ENCODE measurements around the gene COL20A1. TPM values are rescaled to one million over a fixed set of nuclear protein-coding genes. Genes with fewer than 3 reads are reported as not detected.

Gene COL20A1
- polyA plus RNA-seq, 3 donors = 0.26 to 1.0 (median 0.64) TPM

GRCh38 chr20:63286781-63287696 lies 5.9 kb upstream of the COL20A1 start:
- DNase-seq (ENCODE audit: extremely low read depth in 1 of 11, low read depth in 9 of 11, low spot score in 4 of 11) = no peak

DNA sequence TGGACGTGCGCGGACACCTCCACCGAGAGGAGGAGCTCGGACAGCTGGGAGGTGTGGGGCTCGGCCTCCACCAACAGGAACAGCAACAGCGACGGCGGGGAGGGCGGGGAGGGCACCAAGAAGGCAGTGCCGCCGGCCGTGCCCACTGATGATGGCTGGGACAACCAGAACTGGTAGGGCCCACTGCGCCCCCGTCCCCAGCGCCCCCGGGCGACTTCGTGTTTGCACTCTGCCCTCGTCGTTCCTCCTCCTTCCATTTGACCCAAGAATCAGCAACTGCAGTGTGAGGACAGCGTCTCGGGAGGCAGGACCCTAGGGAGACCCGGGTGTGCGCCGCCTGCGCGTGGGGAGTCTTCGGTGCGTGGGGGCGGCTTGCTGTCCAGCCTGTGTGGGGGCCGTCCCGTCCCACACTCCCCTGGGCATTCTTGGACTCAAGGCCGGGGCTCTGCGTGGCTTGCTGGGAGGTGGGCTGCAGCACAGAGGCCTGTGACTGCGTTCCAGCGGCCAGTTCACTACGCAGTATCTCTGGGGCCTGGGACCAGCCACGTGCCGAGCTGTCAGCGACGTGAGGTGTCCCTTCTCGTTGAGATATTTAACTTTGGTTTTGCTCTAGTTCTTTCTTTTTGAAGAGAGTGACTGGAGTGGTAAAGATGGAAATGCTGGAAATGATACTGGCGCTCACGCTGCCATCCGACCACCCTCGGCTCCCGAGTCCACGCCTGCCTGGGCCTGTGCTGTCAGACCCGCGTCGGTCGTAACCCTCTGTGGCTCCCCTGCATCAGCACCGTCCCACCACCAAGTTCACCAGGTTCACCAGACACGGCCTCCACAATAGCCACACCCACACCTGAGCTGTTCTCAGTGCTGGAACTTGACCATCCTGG lies 5.0 kb upstream of the COL20A1 start:
- no peak for DNase-seq (ENCODE audit: extremely low read depth in 1 of 11, low read depth in 9 of 11, low spot score in 4 of 11)

DNA sequence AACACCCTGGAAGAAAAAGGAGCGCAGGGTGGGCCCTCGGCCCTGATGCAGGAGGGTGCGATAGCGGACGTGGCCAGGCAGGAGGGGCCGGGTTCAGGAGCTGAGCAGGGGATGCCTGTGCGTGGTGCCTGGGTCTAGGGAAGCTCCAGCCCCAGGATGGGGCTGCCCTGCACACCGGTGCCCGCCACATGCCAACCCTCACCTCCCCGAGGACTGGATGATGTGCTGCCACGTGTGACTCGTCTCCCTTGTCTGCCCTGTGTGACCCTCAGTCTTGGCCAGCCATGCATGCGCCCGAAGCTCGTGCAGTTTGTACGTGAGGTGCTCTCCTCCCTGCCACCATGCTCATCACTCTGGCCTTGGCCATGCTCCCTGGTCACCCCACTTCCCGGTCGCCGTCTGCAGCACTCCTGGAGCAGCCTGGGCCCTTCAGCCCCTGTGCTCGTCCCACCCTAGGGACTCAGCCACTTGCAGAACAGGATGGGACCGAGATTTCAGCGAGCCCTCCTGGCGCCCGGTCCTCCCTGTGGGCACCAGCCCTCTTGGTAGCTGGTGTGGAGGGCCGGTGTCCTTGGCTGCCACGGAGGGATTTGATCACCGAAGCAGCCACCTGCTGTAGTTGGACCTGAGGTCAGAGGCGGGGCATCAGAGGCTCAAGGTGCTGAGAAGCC lies 4.3 kb upstream of the COL20A1 start:
- DNase-seq (ENCODE audit: extremely low read depth in 1 of 11, low read depth in 9 of 11, low spot score in 4 of 11) = no peak

DNA sequence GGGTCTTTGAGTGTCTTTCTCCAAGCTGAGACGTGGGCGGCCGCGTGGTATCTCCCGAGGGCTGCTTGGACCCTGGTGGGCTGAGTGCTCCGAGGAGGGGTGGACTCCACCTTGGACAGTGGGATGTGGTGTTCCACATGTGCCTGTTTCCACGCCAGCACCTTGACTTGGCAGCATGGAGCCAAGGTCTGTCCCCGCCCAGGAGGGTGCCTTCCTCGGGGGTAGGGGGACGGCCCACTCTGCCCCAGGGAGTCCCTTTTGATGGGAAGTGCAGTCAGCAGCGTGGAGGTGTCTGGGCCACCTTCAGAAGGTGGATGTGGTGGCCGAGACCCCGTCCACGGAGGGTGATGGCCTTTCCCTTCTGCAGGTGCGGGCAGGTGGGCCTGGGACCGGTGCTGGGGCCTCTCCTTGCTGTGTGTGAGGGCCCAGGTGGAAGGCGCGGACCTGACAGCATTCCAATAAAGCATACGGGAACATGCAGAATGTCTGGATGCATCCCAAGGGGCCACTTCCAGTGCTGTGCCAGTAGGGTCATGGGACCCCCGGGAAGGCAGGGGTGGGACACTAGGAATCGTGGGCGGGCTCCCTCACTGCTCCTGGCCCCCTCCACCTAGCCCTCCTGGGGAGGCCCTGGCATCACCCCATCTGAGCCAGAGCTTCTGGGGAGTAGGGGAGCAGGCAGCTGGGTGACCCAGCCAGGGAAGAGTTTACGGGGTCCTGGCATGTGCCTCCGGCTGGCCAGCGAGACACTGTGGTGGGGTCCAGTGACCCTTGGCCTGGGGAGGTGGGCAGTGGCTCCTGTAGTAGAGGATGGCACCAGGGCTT lies 3.5 kb upstream of the COL20A1 start:
- no peak for DNase-seq (ENCODE audit: extremely low read depth in 1 of 11, low read depth in 9 of 11, low spot score in 4 of 11)

DNA sequence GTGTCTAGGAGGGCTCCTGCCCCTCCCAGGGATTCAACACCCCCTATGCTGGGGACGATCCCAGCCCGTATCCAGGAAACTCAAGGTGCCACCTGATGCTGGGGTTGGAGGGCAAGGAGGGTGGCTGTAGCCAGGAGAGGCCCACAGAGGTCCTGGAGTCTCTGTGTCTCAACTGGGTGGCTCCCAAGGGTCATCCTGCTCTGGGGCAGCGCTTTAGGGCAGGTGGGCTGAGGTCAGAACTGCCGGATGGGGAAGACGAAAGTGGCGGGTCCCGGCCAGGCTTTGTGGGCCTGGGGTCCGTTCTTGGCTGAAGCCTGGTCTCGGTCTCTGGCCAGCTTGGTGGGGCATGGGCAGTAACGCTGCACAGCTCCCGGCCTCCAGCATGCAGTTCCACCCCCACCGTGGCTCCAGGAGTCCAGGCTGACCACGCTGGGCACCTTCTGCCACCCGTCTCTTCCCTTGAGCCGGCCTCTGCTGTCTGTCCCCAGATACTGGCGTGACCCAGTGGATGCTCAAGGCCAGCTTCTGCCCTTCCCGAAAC lies 2.8 kb upstream of the COL20A1 start:
- DNase-seq (ENCODE audit: extremely low read depth in 1 of 11, low read depth in 9 of 11, low spot score in 4 of 11) = no peak

- no peak for DNase-seq (ENCODE audit: extremely low read depth in 1 of 11, low read depth in 9 of 11, low spot score in 4 of 11)
Observed at GRCh38 chr20:63290677-63291472, 2.1 kb upstream of the COL20A1 start.

DNA sequence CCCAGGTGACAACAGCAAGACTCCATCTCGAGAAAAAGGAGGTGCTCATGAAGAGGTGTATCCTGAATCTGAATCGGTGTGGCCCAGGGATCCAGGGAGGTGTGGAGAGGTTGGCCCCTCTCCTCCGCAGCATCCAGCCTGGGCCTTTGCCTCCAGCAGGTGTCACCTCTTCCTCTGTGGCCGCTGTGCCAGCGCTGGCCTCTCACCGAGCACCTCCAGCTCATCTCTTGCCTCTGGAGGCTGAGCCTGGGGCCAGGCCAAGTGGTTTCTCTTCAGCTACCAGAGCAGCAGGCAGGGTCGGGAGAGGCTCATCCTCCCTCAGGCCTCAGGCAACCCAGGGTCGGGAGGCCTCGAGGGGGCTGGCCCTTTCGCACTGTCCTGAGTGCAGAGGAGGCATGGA lies 1.2 kb upstream of the COL20A1 start:
- no peak for DNase-seq (ENCODE audit: extremely low read depth in 1 of 11, low read depth in 9 of 11, low spot score in 4 of 11)

GRCh38 chr20:63292292-63292701 lies 689 bp upstream of the COL20A1 start:
- no peak for DNase-seq (ENCODE audit: extremely low read depth in 1 of 11, low read depth in 9 of 11, low spot score in 4 of 11)

GRCh38 chr20:63293456-63293855 lies 470 bp downstream of the COL20A1 start:
- no peak for DNase-seq (ENCODE audit: extremely low read depth in 1 of 11, low read depth in 9 of 11, low spot score in 4 of 11)

GRCh38 chr20:63293871-63294535 lies 1.0 kb downstream of the COL20A1 start:
- DNase-seq (ENCODE audit: extremely low read depth in 1 of 11, low read depth in 9 of 11, low spot score in 4 of 11) = no peak

DNA sequence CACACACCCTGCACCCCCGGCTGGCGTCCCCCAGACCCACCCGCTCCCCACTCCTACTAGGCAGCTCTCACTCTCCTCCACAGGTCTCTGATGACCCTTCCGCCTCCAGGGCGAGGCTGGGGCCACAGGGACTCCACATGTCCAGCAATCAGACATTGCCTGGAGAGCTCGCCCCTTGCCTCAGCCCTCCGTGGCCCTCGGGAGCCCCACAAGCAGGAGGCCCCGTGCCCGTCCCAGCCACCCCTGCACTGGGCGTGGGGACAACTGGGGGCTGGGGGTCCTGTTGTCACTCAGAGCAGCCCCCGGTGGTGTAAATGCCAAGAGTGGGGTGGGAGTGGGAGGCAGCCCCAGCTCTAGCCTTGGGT lies 1.5 kb downstream of the COL20A1 start:
- no peak for DNase-seq (ENCODE audit: extremely low read depth in 1 of 11, low read depth in 9 of 11, low spot score in 4 of 11)

- no peak for DNase-seq (ENCODE audit: extremely low read depth in 1 of 11, low read depth in 9 of 11, low spot score in 4 of 11)
Observed at GRCh38 chr20:63295018-63295417, 2.0 kb downstream of the COL20A1 start.

DNA sequence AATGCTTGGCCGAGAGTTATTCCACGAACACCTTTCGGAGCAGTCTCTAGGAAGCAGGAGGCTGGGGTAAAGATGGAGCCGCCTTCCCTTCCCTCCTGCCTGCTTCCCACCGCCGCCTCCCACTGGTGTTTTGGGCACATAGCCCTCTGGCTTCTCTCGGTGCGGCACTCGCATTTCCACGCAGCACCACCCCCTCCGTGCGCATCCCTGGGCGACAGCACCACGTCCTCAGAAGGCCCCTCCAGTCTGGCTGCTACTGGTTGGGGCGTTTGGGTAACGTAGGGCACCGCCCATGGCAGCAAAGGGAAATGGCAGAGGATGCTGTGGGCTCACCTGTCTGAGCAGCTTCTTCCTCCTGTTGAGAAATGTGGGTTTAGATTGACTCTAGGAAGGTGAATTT lies 2.4 kb downstream of the COL20A1 start:
- DNase-seq (ENCODE audit: extremely low read depth in 1 of 11, low read depth in 9 of 11, low spot score in 4 of 11) = no peak

- no peak for DNase-seq (ENCODE audit: extremely low read depth in 1 of 11, low read depth in 9 of 11, low spot score in 4 of 11)
Observed at GRCh38 chr20:63295846-63296245, 2.9 kb downstream of the COL20A1 start.

DNA sequence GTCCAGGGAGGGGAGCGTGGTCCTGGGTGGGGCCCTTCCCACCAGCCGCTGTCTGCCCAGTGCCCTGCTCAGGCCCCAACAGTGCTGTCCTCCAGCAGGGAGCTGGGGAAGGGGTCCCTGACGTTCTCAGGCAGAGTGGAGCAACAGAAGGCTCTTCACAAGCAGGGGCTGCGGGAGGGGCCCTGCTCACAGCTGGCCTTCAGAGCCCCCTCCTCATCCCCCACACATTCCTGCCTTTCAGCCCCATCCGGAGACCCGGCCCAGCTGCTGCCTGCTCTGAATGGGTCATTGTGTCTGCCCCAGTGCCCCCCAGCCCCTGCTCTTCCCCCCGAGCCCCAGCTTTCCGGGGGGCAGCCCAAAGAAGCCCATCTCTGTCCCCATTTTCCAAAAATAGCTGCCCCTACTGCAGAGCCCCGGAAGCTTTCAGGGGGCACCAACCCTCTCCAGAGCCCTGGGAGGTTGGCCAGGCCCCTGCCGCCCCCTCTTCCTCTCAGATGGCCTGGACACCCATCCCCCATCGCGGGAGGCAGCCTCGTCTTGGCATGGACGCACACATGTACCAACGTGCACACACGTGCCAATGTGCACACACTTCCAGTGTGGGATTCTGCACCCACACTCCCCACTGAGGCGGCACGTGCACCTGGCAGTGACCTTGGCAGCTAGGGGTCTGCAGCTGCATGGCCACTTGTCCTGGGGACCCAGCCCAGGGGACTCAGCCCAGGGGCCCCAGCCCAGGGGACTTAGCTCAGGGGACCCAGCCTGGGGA lies 3.7 kb downstream of the COL20A1 start:
- no peak for DNase-seq (ENCODE audit: extremely low read depth in 1 of 11, low read depth in 9 of 11, low spot score in 4 of 11)

DNA sequence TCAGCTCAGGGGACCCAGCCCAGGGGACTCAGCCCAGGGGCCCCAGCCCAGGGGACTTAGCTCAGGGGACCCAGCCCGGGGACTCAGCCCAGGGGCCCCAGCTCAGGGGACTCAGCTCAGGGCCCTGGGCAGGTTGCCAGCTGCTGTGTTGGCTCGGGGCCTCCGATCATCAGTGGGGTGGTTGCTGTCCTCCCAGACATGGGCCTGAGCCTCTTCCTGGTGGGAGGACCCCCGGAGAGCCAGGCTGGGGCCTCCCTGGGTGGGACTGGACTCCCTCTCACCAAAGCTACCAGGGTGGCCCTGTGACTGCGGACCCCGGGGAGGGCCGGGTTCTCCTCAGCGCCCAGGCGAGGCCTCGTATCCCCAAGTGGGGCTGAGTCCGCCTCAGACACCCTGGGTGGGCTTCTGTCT lies 4.4 kb downstream of the COL20A1 start:
- DNase-seq (ENCODE audit: extremely low read depth in 1 of 11, low read depth in 9 of 11, low spot score in 4 of 11) = no peak

All from renal cortex interstitium (tissue), 11 donors.